Right lobe of liver (tissue), 6 donors: ENCODE results near the gene NPLOC4. TPM values are rescaled to one million over a fixed set of nuclear protein-coding genes. Genes with fewer than 3 reads are reported as not detected.

Source experiments
- ATAC-seq, 4 donors: fragments of 200-7000 bp; cut with Tn5 transposase; one replicate each; pipeline ENCODE4 v1.9.1; 2020; ENCODE audit warnings: mild to moderate bottlenecking in 4 of 4, moderate library complexity in 4 of 4
- DNase-seq, 3 donors: peaks; one replicate each; pipeline ENCODE4 v3.0.0-alpha.2; 2020
- H3K27ac ChIP-seq, 3 donors: fragments of 200-600 bp; one replicate each; pipeline ENCODE4 v1.8.0; 2022
- H3K27me3 ChIP-seq, 2 donors: fragments of 200-600 bp; one replicate each; pipeline ENCODE4 v1.8.0; 2022
- H3K36me3 ChIP-seq, 4 donors: fragments of 200-600 bp; sonication (generic) in 1 of 4; one replicate each; pipeline versions ENCODE4 v1.5.1 to v1.8.0; 2017 to 2022; ENCODE audit warnings: control low read depth in 1 of 4
- H3K4me1 ChIP-seq, 4 donors: fragments of 200-600 bp; sonication (generic) in 1 of 4; one replicate each; pipeline versions ENCODE4 v1.5.1 to v1.8.0; 2017 to 2022; ENCODE audit warnings: control low read depth in 1 of 4
- H3K4me3 ChIP-seq, 3 donors: fragments of 200-600 bp; one replicate each; pipeline ENCODE4 v1.8.0; 2022
- H3K9me3 ChIP-seq, 4 donors: fragments of 200-600 bp; sonication (generic) in 1 of 4; one replicate each; pipeline versions ENCODE4 v1.5.1 to v1.8.0; 2017 to 2022; ENCODE audit warnings: control low read depth in 1 of 4
- POLR2A ChIP-seq: fragments of 450-650 bp; IDR thresholded peaks from one replicate; pipeline ENCODE4 v1.6.1; 2017; ENCODE audit warnings: antibody characterized with exemption, mild to moderate bottlenecking
- WGBS: methylation state at CpG from one replicate; pipeline ENCODE4 v1.1.6; 2018; ENCODE audit warnings: low coverage, low lambda C conversion rate; ENCODE audit not compliant: insufficient coverage; ENCODE audit errors: missing lambda C conversion rate; 5-methylcytosine and 5-hydroxymethylcytosine counted together
- intact Hi-C, 2 donors: fragments of 100-400 bp; cut with DNase I; formaldehyde crosslinking; loops; one replicate each; pipeline versions ENCODE4 v1.11.2 to v1.14.1; 2022
- total RNA-seq, 6 experiments: library from RNA; depleted of rRNA in 2 of 6; stranded (reverse); fragments of >200 nt in 2 of 6; fragmentation: NEBNext Ultra II Directional in 3 of 6; extraction: Animal tissue kit (Norgen Biotek cat#: 25700) in 3 of 6; gene quantifications; one replicate each; pipeline versions ENCODE4 v1.1.0 to v1.2.4, GENCODE V29; 2016 to 2023
- TF ChIP-seq, protein P1 (sequence below), 4 donors: fragments of 200-600 bp in 3 of 4; fragments of 450-650 bp in 1 of 4; IDR thresholded peaks; one replicate each; pipeline versions ENCODE4 v1.5.1 to v1.8.0; 2016 to 2022; ENCODE audit warnings: antibody characterized with exemption in 4 of 4, mild to moderate bottlenecking in 2 of 4
- donor health status: DM: no; HTN: yes; CAD: no.
- donor health status: DM: no; HTN: no; CAD: no.
- donor health status: DM: no; HTN: no; CAD: no.
- donor health status: DM: no; HTN: yes; CAD: no.
- donor health status: DM: no; HTN: yes; CAD: no.

Gene NPLOC4
- total RNA-seq, 6 experiments from 2014 or later, result 46.5 to 63.2 (median 55.8) TPM

DNA sequence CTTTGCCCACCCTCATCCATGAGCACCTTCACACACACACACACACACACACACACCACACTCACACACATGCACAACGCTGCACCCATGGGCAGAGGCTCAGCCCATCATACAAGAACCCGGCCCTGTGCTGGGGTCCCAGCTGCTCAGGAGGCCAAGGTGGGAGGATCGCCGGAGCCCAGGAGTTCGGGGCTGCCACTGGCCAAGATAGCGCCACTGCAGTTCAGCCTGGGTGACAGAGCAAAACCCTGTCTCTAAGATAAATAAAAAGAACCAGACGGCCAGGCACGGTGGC, 112.1 kb downstream of the NPLOC4 start:
- Histone ChIP-seq H3K4me3 (no peak overlapping the region), H3K36me3 (no peaks in the 10 kb centered on the region), H3K9me3 (no peaks in the 10 kb centered on the region), H3K27me3 (no peaks in the 10 kb centered on the region), H3K4me1 (no peaks in the 10 kb centered on the region), H3K27ac (no peak overlapping the region)
- DNase-seq, result peak in 1 of 3 donors; percentile 10
- TF ChIP-seq, protein P1, sequence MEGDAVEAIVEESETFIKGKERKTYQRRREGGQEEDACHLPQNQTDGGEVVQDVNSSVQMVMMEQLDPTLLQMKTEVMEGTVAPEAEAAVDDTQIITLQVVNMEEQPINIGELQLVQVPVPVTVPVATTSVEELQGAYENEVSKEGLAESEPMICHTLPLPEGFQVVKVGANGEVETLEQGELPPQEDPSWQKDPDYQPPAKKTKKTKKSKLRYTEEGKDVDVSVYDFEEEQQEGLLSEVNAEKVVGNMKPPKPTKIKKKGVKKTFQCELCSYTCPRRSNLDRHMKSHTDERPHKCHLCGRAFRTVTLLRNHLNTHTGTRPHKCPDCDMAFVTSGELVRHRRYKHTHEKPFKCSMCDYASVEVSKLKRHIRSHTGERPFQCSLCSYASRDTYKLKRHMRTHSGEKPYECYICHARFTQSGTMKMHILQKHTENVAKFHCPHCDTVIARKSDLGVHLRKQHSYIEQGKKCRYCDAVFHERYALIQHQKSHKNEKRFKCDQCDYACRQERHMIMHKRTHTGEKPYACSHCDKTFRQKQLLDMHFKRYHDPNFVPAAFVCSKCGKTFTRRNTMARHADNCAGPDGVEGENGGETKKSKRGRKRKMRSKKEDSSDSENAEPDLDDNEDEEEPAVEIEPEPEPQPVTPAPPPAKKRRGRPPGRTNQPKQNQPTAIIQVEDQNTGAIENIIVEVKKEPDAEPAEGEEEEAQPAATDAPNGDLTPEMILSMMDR (IDR thresholded peaks at IDR 0.05), result no peak
- no peak for TF ChIP-seq POLR2A
- WGBS, result 50% methylated on average over 1 of the region's 8 CpGs
- no peak for ATAC-seq
- intact Hi-C loops, result no loop called here

DNA sequence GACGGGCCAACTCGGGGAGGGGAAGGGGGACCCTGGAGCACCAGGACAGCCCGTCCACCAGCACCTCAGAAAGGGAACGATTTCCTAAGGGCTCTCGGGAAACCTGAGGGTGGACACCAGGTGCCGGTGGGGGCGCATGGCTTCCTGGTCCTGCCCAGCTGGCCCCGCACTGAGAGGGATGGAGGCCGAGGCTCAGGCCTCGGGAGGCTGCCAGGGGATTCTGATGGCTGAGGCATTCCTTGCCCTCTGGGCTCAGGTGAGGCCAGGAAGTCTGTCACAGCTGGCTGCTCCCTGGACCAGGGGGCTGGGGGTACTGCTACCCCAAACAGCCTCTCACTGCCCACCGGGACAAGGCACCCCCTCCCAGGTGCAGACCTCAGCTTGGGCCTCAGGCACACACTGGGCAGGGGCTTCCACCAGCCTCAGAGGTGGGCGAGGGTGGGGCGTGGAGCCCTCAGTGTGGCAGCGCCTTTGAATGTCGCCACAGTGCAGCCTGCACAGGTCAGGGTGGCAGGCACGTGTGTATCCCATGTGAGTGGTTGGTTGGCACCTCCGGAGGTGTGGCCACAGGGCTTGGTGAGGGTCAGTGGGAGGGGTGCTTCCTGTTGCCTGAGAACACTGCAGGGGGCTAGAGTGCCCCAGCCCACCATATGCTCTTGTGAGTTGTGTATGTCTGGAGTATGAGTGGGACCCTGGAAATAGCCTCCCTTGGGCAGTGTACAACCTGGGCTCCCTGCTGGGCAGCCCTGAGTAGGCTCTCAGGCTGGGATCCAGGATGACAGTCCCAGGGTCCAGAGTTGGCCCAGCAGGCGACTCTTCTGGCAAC, 112.7 kb downstream of the NPLOC4 start:
- H3K36me3 ChIP-seq, result no peaks in the 10 kb centered on the region
- peaks cover 0 to 3% (median 0%) of the 10 kb centered on the region in 4 donors for H3K4me1 ChIP-seq
- H3K4me3 ChIP-seq, result no peak overlapping the region
- 80% methylated on average over 1 of the region's 18 CpGs for WGBS
- DNase-seq (peak in 2 of 3 donors; percentile 13 to 42), ATAC-seq (no peak)
- no peak for TF ChIP-seq POLR2A
- TF ChIP-seq, protein P1 (IDR thresholded peaks at IDR 0.05), result no peak
- intact Hi-C loops, result no loop called here
- no peaks in the 10 kb centered on the region for H3K9me3 ChIP-seq
- no peak overlapping the region for H3K27ac ChIP-seq
- H3K27me3 ChIP-seq, result no peaks in the 10 kb centered on the region

DNA sequence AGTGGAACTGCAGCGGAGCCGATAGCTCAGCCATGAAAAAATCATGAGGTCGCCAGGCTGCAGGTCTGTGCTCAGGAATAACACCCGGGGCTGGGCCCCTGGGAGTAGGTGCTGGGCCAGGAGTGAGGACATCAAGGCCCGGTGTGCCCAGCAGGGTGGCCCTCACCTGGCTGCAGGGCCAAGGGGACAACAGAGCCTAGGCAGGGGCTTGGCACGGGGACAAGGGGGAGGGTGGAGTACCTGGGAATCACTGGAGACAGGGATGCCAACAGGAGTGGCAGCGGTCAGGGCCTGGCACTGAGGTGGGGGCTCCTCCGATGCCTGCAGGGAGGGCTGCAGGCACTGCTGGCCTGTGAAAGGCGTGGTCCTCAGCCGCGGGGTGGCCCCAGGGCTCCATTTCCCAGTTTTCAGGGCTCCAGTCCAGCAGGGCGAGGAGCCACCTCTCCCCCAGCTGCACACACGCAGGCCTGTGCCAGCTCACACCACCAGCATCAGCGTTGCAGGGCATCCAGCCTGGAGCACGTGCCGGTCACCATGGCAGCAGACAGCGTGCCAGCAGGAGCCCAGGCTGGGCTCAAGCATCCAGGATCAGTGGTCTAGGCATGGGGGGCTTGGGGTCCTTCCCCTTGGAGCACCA, 113.4 kb downstream of the NPLOC4 start:
- Histone ChIP-seq H3K9me3 (no peaks in the 10 kb centered on the region), H3K4me3 (no peak overlapping the region), H3K27me3 (no peaks in the 10 kb centered on the region), H3K4me1 (peaks cover 0 to 8% (median 1%) of the 10 kb centered on the region in 4 donors), H3K36me3 (no peaks in the 10 kb centered on the region), H3K27ac (no peak overlapping the region)
- no peak for DNase-seq
- ATAC-seq, result no peak
- intact Hi-C loops, result no loop called here
- TF ChIP-seq POLR2A, result no peak
- TF ChIP-seq, protein P1 (IDR thresholded peaks at IDR 0.05), result no peak
- WGBS, result 30% methylated on average over 3 of the region's 17 CpGs

DNA sequence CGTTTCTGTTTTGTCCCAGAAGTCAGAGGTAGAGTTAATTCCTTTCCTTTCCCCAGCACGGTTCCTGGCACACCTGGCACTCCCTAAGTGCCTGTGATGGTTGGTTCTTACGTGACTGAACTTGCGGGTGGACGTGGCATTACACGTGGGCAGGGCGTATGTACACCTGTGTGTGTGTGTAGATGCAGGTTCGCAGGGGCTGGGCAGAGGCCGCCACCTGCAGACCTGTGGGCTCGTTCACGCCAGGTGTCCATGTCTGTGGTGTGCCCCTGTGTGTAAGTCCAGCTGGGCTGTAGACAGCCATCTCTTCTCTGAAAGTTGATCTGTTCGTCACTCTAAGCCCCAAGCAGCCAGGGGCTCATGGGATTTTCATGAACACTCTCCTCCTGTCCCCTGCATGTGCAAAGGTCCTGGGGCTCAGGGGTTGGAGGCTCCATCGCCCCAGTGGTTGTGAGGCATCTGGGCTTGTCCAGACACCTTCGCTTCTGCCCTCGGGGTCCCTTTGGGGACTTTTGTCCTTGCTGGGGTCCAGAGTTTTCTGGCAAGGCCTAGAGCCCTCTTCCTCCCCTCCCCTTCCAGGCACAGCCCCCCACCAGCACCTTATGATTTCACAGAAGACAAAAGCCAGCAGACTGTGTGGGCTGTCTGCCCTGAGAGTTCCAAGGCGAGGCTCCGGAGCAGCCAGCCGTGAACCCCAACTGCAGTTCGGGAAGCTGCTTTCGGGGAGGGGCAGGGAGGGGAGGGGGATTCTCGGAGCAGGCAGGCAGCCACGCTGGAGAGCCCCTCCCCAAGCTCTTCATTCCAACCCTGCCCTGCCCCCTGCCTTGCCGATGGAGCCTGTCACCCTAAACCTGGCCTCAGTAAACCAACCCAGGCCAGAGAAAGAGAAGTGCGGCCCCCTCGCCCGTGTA, 114.2 kb downstream of the NPLOC4 start:
- Histone ChIP-seq H3K27ac (no peak overlapping the region), H3K27me3 (no peaks in the 10 kb centered on the region), H3K4me1 (peaks cover 0 to 8% (median 2%) of the 10 kb centered on the region in 4 donors), H3K9me3 (no peaks in the 10 kb centered on the region), H3K36me3 (no peaks in the 10 kb centered on the region), H3K4me3 (no peak overlapping the region)
- WGBS, result 48% methylated on average over 6 of the region's 26 CpGs
- intact Hi-C loops, result no loop called here
- ATAC-seq, result no peak
- no peak for TF ChIP-seq POLR2A
- TF ChIP-seq, protein P1 (IDR thresholded peaks at IDR 0.05), result no peak
- peak in 2 of 3 donors; percentile 12 to 41 for DNase-seq
